ENCODE data around the gene ZSWIM3. TPM values are rescaled to one million over a fixed set of nuclear protein-coding genes. Genes with fewer than 3 reads are reported as not detected.

The ZSWIM3 gene
- total and polyA plus RNA-seq, 2 of the 8 experiments (the other 6 are each of a cell fraction or from before 2014, with no cell fraction given), result 5.5 to 6.9 TPM

- TF ChIP-seq GABPA (IDR thresholded peaks at IDR 0.05; ENCODE audit: borderline replicate concordance, insufficient read depth, low read length) (no peak), POLR2A (IDR thresholded peaks at IDR 0.05; ENCODE audit: control extremely low read depth in 1 of 2, low read depth in 2 of 2, low read length in 2 of 2) (peak; percentile 47 to 64; a peak in 2 of 3 replicates), CEBPB (IDR thresholded peaks at IDR 0.05; ENCODE audit: low read depth, low read length) (no peak), RNF2 (IDR thresholded peaks at IDR 0.05; ENCODE audit: borderline replicate concordance, low read depth, low read length, missing control alignments, poor library complexity, severe bottlenecking) (no peak), JUND (IDR thresholded peaks at IDR 0.05; ENCODE audit: low read length) (no peak), BCL11A (IDR thresholded peaks at IDR 0.05; ENCODE audit: low read depth in 2 of 2, low read length in 2 of 2) (no peak), BRCA1 (IDR thresholded peaks at IDR 0.05; ENCODE audit: low read depth, low read length) (no peak), TCF12 (IDR thresholded peaks at IDR 0.05; ENCODE audit: low read depth, low read length) (no peak), TAF1 (IDR thresholded peaks at IDR 0.05; ENCODE audit: low read depth, low read length) (peak; percentile 86), SIRT6 (IDR thresholded peaks at IDR 0.05; ENCODE audit: low read length) (no peak), POLR2AphosphoS5 (IDR thresholded peaks at IDR 0.05; ENCODE audit: low read depth, low read length) (peak; percentile 79), E2F6 (IDR thresholded peaks at IDR 0.05) (peak; percentile 44), SP1 (IDR thresholded peaks at IDR 0.05; ENCODE audit: low read depth, low read length) (peak; percentile 99), RFX5 (IDR thresholded peaks at IDR 0.05; ENCODE audit: borderline replicate concordance, low read depth, low read length) (no peak), YY1 (IDR thresholded peaks at IDR 0.05; ENCODE audit: low read depth, low read length) (no peak), TEAD4 (IDR thresholded peaks at IDR 0.05; ENCODE audit: low read depth, low read length) (no peak), POU5F1 (IDR thresholded peaks at IDR 0.05; ENCODE audit: low read depth, low read length) (no peak), KDM4A (IDR thresholded peaks at IDR 0.05; ENCODE audit: low read depth, low read length, severe bottlenecking) (peak; percentile 36), SP2 (IDR thresholded peaks at IDR 0.05; ENCODE audit: low read length) (peak; percentile 86), BACH1 (IDR thresholded peaks at IDR 0.05; ENCODE audit: low read length) (peak; percentile 68), PHF8 (conservative IDR thresholded peaks at IDR 0.05; ENCODE audit: low read depth, low read length) (peak; percentile 80), MAFK (IDR thresholded peaks at IDR 0.05; ENCODE audit: low read depth, low read length) (no peak), KDM5A (IDR thresholded peaks at IDR 0.05; ENCODE audit: low read length) (0 out of 2 replicates have a peak, but pooled peaks have one; percentile 38)
- TF ChIP-seq, protein P1, sequence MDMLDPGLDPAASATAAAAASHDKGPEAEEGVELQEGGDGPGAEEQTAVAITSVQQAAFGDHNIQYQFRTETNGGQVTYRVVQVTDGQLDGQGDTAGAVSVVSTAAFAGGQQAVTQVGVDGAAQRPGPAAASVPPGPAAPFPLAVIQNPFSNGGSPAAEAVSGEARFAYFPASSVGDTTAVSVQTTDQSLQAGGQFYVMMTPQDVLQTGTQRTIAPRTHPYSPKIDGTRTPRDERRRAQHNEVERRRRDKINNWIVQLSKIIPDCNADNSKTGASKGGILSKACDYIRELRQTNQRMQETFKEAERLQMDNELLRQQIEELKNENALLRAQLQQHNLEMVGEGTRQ (IDR thresholded peaks at IDR 0.05; ENCODE audit: low read length), result peak; percentile 77
These were observed 45.0 kb upstream of the ZSWIM3 start, which contains the start of gene UBE2C (continued) for GRCh38 chr20:45812157-45813005.
